ES-I3 (cell line): ENCODE measurements around the gene KSR1.
"Not testable (repeated sequence)": the region's sequence is repeated elsewhere in the genome, so short reads cannot be mapped to it uniquely, and the experiment has no call there.

Experiments used
- H3K36me3 ChIP-seq: 2 replicates; pipeline ENCODE4 v1.6.1; 2013; ENCODE audit warnings: mild to moderate bottlenecking, low read length, control low read depth, moderate library complexity; ENCODE audit not compliant: insufficient read depth
- H3K4me1 ChIP-seq: 2 replicates; pipeline ENCODE4 v1.6.1; 2013; ENCODE audit warnings: mild to moderate bottlenecking, control low read depth, low read length; ENCODE audit not compliant: insufficient read depth
- H3K9ac ChIP-seq: 2 replicates; pipeline ENCODE4 v1.6.1; 2013; ENCODE audit warnings: low read depth, mild to moderate bottlenecking, low read length, moderate library complexity
- H3K9me3 ChIP-seq: 2 replicates; pipeline ENCODE4 v1.6.1; 2013; ENCODE audit warnings: mild to moderate bottlenecking, low read length, moderate library complexity; ENCODE audit not compliant: control insufficient read depth, insufficient read depth

KSR1 gene

DNA sequence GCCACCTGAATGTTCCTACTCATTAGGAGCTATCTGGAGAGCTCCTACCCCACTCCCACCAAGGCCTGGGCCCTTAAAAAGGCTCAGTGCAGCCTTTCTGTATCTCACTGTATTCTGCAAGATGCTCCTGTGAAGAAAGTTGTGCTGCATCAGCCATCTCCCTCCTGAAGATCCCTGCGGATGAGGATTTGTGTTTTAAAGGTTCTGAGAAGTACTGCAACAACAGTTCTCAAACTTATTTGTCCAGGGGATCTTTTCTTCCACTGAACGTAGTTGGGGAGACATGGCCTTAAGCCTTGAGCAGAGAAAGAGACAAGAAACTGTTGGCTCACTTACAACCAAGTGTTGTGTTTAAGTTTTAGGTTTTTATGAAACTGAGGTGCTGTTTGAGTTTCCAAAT is 9.6 kb downstream of the KSR1 start:
- H3K36me3 ChIP-seq, H3K9me3 ChIP-seq, H3K9ac ChIP-seq: not testable (repeated sequence)
- H3K4me1 ChIP-seq, result peaks cover 55% of the 10 kb centered on the region

DNA sequence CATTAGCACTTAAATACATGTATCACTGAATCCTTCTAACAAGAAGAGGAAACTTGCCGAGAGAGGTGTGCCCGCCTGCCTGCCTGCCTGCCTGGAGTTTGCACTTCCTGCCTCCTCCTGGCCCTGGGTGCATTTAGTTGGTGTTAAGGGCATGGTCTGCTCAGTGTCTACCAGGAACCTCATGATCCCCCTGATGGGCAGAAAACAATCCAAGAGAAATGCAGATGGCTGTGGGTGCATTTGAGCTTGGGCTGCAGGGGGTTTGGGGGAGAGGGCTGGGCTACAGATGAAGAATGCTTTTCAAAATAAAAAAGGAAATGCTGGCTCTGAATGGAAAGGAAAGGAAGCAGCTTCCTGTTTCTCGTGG is 10.1 kb downstream of the KSR1 start:
- H3K4me1 ChIP-seq, result peaks cover 54% of the 10 kb centered on the region
- H3K36me3 ChIP-seq, result no peaks in the 10 kb centered on the region
- no peak overlapping the region for H3K9ac ChIP-seq

DNA sequence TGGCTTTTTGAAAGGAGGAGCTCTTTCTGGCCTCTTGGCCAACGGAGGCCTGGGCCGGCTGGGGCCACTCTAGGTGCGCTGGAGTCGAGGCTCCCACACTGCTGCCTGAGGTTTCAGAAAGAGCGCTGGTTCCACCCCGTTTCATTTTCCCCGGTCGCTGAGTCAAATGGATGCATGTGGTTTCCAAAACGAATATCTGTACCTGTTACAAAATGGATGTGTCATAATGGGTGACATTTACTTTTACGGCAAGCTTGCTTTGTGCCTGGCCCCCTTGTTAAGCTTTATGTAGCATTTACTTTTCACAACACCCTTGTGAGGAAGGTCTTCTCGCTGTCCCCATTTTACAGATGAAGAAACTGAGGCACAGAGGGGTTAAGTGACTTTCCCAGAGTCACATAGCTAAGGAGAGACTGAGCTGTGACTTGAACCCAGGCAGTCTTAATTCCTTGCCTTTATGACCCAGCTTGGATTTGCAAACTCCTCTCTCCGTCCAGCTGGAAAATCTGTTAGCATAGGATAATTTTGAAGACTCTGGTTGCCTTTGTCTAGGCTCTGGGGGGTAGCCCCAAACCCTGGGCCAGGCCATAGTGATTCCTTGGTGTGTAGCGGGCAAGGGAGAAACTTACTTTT is 10.6 kb downstream of the KSR1 start:
- Histone ChIP-seq H3K4me1 (peaks cover 55% of the 10 kb centered on the region), H3K9me3 (no peaks in the 10 kb centered on the region), H3K36me3 (no peaks in the 10 kb centered on the region), H3K9ac (no peak overlapping the region)

More for the DNA sequence above, 10.1 kb downstream of the KSR1 start:
- H3K9me3 ChIP-seq, result no peaks in the 10 kb centered on the region

DNA sequence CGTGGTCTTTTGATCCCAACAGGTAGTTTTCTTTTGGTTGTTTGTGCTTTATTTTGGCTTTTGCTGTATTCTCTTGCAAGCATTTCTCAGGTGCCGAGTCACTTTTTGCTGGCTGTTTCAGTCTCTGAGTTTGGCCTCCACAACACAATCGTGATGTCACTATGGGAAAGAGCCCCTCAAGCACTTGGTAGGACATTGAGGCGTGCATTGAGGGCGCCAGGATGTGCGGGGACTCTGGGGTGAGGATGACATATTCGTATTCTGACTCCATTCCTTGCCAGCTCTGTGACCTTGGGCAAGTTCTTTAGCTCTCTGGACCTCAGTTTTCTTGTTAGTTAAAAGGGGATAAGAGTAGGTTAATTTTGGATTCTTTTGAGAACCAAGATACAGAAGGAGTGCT is 13.0 kb downstream of the KSR1 start:
- H3K9ac ChIP-seq, result no peak overlapping the region

DNA sequence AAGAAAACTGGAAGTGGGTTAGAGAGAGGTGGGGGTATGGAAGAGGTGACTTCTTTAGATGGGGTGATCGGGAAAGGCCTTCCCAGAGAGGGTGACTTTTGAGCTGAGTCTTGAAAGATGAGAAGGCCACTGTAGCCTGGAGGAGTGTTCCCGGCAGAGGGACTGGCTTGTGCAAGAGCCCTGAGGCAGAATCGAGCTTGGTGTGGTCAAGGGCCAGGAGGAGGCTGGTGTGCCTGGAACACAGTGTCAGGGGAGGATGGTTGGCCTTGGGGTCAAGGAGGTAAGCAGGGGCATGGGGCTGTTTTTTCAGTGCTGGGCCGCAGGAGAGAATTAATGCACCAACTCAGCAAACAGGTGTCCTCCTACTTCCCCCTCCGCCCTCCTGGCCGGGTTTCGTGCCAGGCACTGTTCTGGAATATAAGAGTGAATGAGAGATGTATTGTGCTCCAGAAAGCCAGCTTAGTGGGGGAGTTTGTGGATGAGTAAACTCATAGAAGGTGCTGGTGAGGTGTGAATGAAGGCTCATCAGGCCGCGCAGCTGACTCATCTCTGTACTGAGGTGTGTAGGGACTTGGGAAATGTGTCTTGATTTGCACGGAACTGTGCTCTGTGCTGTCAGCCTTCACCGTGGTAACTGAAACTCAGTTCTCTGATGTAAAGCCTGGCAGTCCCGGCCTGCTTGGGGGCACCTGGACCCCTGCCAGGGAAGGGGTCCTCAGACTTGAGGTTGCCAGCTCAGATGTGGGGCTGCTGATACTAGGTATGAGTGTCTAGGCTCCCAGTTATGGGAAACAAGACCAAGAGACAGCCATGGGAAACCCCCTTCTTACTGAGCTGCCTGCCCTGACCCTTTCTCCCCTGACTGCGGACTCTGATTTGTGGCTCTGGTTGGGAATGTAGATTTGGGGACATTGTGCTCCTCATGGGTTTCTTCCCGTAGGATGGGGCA is 15.3 kb downstream of the KSR1 start:
- peaks cover 61% of the 10 kb centered on the region for H3K4me1 ChIP-seq
- no peaks in the 10 kb centered on the region for H3K9me3 ChIP-seq
- no peak overlapping the region for H3K9ac ChIP-seq
- no peaks in the 10 kb centered on the region for H3K36me3 ChIP-seq

More for the DNA sequence above, 13.0 kb downstream of the KSR1 start:
- peaks cover 56% of the 10 kb centered on the region for H3K4me1 ChIP-seq
- H3K9me3 ChIP-seq, result no peaks in the 10 kb centered on the region
- no peaks in the 10 kb centered on the region for H3K36me3 ChIP-seq

DNA sequence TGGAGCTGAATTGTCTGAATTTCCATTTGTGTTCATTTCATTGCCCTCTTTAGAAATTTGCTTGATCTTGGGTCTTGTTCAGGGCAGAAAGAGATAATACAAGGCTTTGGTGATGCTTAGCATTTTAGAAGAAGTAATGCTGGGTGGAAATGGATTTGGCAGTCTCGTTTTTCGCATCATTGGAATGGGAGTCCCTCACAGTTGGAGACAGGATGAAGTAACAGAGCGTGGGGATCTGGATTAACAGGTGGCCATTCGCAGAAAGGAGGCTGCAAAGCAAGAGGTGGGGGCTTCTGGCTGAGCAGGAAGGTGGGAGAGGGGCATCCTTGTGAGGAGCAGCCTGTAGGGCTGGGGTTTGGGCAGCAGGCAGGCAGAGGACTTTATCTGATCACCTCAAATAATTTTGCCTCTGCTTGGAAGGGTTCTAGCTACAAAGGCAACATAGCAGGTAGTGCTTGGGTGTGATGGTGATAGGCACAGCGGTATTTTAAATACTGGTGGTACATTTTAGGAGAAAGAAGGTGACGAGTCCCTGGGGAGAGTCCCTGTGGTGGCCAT is 17.0 kb downstream of the KSR1 start:
- H3K4me1 ChIP-seq, result peaks cover 71% of the 10 kb centered on the region
- H3K9ac ChIP-seq, result no peak overlapping the region
- H3K9me3 ChIP-seq, result no peaks in the 10 kb centered on the region
- no peaks in the 10 kb centered on the region for H3K36me3 ChIP-seq

DNA sequence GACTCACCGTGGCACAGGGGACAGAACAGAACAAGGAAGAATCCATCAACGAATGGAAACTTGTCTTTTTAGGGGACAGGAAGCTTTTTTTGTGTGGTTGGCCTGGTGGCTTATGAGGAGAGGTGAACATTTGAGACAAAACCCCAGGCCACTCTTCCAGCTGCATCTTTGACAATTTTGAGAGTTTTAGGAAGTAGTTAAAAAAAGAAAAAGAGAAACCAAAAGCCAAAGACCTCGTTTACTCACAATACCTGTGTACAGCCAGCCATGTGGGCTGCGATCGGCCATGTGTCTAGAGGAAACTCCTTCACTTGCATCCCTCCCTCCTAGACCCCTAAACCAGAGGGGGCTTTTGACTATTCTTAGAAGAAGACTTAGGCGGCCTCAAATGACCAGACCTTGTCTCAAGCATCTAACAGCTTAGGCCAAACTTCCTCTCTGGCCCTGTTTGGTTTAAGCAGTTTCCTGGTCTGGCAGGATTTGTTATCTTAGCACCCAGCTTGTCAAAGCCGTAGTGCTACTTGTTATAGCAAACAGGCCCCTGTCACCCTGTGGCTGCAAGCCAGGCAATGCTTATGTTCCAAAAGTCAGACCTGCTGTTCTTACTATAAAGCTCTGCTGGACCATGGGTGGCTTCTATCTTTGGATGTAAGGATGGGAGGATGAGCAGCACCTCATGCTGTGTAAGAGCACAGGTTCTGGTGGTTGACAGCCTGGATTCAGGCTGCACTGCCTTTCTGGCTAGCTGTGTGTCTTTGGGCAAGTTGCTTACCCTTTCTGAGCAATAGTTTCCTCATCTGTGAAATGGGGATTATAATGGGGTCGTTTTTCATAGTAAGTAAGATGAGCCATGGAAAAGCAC is 17.7 kb downstream of the KSR1 start:
- Histone ChIP-seq H3K9me3 (no peaks in the 10 kb centered on the region), H3K36me3 (no peaks in the 10 kb centered on the region), H3K9ac (no peak overlapping the region), H3K4me1 (peaks cover 66% of the 10 kb centered on the region)

DNA sequence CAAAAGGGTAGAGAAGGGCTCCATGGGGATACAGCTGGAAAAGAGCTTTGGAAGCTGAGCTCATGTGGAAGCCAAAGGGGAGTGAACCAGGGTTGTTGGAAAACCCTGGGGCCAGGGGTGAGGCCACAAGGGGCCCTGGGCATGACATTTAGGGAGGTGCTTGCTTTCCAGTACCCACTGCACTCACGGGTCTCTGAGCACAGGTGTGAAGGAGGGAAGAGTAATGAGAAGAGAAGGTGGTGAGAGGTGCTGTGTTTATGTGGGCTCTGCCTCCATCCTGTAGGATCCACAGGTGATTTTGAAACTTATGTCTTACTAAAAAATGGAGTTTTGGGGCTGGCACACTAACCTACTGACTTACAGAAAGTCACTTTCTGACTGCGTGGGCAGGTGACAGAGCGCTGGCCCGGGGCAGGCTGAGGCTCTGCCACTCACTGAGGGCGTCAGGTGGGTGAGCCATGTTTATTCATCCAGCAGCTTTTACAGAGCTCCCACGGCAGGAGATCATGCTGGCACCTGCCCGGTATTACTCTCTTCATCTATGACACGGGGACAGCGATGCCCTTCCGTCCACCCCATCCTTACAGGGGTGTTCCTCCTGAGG is 18.9 kb downstream of the KSR1 start:
- H3K36me3 ChIP-seq, result no peaks in the 10 kb centered on the region
- H3K9me3 ChIP-seq, result no peaks in the 10 kb centered on the region
- no peak overlapping the region for H3K9ac ChIP-seq
- peaks cover 69% of the 10 kb centered on the region for H3K4me1 ChIP-seq

DNA sequence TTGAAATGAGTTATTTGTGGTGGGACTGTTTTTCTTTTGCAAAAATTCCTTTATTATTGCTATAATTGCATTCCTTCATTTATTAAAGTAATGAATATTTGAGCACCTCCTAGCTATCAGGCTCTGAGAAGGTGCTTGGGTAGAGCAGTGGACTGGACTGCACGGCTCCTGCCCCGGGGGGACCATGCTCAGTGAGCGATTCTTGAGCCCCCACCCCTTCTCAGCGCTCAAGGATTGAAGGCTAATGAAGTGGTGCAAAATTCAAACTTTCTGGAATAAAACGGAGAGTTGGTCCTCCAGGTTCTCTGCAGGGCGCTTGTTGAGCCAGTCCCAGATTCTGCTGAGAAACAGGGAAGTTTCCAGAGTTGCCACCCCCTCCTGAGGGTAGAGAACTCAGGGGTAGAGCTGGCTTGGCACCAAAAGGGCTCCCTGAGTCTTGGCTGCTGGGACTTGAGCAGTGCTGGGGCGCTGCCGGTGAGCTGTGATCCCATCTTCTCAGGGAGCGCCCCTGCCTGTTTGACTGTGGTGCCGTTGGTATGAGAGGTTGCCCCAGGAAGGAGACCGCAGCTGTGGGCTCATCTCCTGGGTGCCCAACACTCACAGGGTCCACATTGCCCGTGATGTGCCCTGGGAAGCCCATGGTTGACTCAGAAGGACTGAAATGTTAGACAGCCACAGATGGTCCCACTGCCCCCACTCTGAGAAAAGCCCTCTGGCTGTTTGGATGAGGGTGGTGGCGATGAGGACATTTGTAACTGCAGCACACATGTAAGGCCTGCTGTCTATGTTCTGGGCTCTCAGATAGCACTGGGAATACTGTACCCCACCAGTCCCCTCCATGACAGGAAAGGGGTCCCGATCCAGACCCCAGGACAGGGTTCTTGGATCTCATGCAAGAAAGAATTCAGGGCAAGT is 20.0 kb downstream of the KSR1 start:
- Histone ChIP-seq H3K9ac (no peak overlapping the region), H3K9me3 (no peaks in the 10 kb centered on the region), H3K4me1 (peaks cover 76% of the 10 kb centered on the region), H3K36me3 (no peaks in the 10 kb centered on the region)

DNA sequence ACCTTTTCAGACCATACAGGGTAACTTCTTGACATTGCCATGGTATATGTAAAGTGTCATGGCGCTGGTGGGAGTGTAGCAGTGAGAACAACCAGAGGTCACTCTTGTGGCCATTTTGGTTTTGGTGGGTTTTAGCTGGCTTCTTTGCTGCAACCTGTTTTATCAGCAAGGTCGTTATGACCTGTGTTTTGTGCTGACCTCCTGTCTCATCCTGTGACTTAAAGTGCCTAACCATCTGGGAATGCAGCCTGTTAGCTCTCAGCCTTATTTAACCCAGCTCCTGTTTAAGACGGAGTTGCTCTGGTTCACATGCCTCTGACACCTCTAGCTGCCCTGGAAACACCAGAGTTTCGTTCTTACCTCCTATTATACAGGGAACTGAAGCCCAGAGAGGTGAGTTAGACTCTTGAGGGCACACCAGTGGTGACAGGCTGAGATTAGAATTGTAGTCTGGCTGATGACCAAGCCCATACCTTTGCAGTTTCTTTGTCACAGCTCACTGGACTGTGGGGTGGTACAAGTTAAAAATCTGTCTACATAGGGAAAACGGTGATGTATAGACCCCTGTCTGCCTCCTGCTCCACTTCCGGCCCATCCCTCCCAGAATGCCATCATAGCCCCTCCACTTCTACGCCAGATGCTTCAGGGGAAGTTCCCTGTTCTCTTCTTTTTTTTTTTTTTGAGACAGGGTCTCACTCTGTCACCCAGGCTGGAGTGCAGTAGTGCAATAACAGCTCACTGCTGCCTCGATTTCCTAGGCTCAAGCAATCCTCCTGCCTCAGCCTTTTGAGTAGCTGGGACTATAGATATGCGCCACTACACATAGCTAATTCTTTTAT is 21.0 kb downstream of the KSR1 start:
- Histone ChIP-seq H3K9me3 (no peaks in the 10 kb centered on the region), H3K36me3 (no peaks in the 10 kb centered on the region), H3K9ac (no peak overlapping the region), H3K4me1 (peaks cover 68% of the 10 kb centered on the region)

DNA sequence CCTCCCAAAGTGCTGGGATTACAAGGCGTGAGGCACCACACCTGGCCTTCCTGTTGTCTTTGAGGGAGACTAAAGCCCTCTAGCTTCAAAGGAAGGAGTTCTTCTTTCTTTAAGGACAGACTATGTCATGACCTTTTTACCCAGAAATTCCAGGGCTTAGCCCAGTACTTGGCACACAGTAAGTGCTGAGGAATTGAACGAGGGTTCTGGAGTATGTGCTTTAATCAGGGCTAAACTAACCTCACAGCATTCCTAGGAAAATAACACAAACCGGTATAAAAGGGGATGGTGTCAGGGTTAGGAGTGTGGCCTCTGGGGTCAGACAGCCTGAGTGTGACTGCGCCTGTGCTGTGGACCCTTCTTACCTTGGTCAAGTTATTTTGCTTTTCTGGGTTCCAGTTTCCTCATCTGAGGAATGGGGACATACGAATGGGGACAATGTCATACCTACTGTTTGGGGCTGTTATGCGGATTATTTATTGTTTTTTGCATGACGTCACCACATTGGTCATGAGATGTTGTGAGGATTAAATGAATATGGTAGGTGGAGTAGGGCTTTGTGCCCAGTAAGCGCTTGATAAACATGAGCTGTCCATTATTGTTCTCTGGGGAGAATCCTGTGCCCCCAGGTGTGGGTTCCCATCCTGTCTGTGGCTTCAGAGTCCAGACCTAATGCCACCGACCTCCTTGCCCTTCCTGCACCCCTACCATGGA is 21.9 kb downstream of the KSR1 start:
- Histone ChIP-seq H3K36me3 (no peaks in the 10 kb centered on the region), H3K9ac (no peak overlapping the region), H3K9me3 (no peaks in the 10 kb centered on the region), H3K4me1 (peaks cover 60% of the 10 kb centered on the region)

DNA sequence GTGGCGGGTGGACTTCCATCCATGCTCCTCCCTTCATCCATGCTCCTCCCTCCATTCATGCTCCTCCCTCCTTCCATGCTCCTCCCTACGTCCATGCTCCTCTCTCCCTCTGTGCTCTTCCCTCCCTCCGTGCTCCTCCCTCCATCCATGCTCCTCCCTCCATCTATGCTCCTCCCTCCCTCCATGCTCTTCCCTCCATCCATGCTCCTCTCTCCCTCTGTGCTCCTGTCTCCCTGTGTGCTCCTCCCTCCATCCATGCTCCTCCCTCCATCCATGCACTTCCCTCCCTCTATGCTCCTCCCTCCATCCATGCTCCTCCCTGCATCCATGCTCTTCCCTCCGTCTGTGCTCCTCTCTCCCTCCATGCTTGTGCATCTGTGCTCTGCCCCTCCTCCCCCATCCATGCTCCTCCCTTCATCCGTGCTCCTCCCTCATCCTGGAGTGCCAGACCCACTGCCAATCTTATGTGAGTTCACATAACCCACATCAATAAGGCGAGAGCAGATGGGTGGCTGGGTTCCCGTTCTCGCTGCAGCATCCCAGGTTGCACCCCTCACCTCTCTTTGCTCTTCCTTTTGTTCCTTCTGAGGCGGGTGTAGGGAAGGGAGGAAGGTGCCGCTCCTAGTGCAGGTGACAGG is 22.8 kb downstream of the KSR1 start:
- no peaks in the 10 kb centered on the region for H3K9me3 ChIP-seq
- H3K9ac ChIP-seq, result no peak overlapping the region
- peaks cover 51% of the 10 kb centered on the region for H3K4me1 ChIP-seq
- no peaks in the 10 kb centered on the region for H3K36me3 ChIP-seq
